ENCODE data around the gene SELPLG.

SELPLG gene

DNA sequence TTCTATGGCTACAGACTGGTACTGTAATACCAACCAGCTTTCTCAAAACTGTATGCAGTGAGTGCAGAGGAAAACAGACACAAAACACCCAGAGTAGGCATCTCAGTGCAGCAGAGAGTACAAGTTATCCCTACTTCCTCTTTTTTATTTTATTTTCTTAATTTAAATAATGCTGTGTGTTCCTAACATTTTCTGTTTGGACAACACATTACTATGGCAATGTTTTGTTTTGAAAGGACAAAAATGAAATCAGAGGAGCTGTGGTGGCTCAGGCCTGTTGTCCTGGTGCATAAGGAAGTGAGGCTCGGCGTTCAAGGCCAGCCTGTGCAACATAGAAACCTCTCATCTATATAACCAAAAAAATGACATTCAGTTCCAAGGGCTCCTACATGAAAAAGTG lies 33.7 kb upstream of the SELPLG start:
- peaks cover 10% of the 10 kb centered on the region for H3K4me1 ChIP-seq (ENCODE audit: insufficient read depth, low read length, poor library complexity, severe bottlenecking)
- H4K20me1 ChIP-seq (ENCODE audit: insufficient read depth, low read length, poor library complexity, severe bottlenecking), result peaks cover 4% of the 10 kb centered on the region
- H3K36me3 ChIP-seq (ENCODE audit: insufficient read depth, low read length), result peaks cover 10% of the 10 kb centered on the region; the same call in 1 of the 2 replicates
- no peak overlapping the region for H3K4me3 ChIP-seq (ENCODE audit: low read length, poor library complexity, severe bottlenecking)
- H3F3A ChIP-seq (ENCODE audit: low read depth), result no peaks in the 10 kb centered on the region
- H3K4me2 ChIP-seq (ENCODE audit: low read depth, low read length, poor library complexity, severe bottlenecking), result no peak overlapping the region
- no peaks in the 10 kb centered on the region for H3K27me3 ChIP-seq (ENCODE audit: insufficient read depth, low read length, poor library complexity, severe bottlenecking)
- H3K9me2 ChIP-seq (replicated peaks; ENCODE audit: low read depth, low read length), result no peaks in the 10 kb centered on the region
- H3K9ac ChIP-seq (ENCODE audit: low read depth, low read length, poor library complexity, severe bottlenecking), result no peak overlapping the region
- TF ChIP-seq EZH2phosphoT487 (IDR thresholded peaks at IDR 0.05; ENCODE audit: borderline replicate concordance), result no peak
- no peaks in the 10 kb centered on the region for H3K9me3 ChIP-seq (ENCODE audit: insufficient read depth, low read depth, low read length)
- peaks cover 73% of the 10 kb centered on the region for H3K79me2 ChIP-seq (ENCODE audit: insufficient read depth, low read length)
- H2AFZ ChIP-seq (ENCODE audit: low read length), result no peak overlapping the region

DNA sequence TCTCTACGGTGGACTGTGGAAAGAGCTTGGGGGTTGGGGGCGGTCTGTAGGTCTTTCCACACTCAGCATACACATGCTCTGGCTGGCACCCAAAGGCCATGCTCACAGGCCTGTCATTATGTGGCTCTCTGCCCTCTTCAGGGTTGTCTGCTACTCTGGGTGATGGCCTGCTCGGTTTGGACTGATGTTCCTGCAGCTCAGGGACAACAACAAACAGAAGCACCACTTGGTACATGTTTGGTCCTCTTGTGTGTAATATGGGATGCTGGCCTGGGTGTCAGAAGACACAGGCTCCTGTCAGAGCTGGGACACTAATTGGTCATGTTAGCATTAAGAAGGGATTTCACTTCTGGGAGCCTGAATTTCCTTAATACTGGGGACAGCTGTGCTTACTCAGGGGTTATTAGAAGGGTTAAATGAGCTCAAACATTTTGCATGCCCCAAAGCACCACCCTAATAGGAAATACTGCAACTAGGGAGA lies 32.7 kb upstream of the SELPLG start:
- Histone ChIP-seq H3K27me3 (ENCODE audit: insufficient read depth, low read length, poor library complexity, severe bottlenecking) (no peaks in the 10 kb centered on the region), H3K4me1 (ENCODE audit: insufficient read depth, low read length, poor library complexity, severe bottlenecking) (peaks cover 10% of the 10 kb centered on the region), H2AFZ (ENCODE audit: low read length) (no peak overlapping the region), H3K9me3 (ENCODE audit: insufficient read depth, low read depth, low read length) (no peaks in the 10 kb centered on the region), H3K36me3 (ENCODE audit: insufficient read depth, low read length) (peaks cover 11% of the 10 kb centered on the region; the same call in 1 of the 2 replicates), H3K9ac (ENCODE audit: low read depth, low read length, poor library complexity, severe bottlenecking) (no peak overlapping the region), H3K4me2 (ENCODE audit: low read depth, low read length, poor library complexity, severe bottlenecking) (no peak overlapping the region), H4K20me1 (ENCODE audit: insufficient read depth, low read length, poor library complexity, severe bottlenecking) (peaks cover 4% of the 10 kb centered on the region), H3K79me2 (ENCODE audit: insufficient read depth, low read length) (peaks cover 72% of the 10 kb centered on the region), H3K9me2 (replicated peaks; ENCODE audit: low read depth, low read length) (no peaks in the 10 kb centered on the region), H3K4me3 (ENCODE audit: low read length, poor library complexity, severe bottlenecking) (no peak overlapping the region), H3F3A (ENCODE audit: low read depth) (no peaks in the 10 kb centered on the region)
- no peak for TF ChIP-seq EZH2phosphoT487 (IDR thresholded peaks at IDR 0.05; ENCODE audit: borderline replicate concordance)
- TF ChIP-seq, protein P1, sequence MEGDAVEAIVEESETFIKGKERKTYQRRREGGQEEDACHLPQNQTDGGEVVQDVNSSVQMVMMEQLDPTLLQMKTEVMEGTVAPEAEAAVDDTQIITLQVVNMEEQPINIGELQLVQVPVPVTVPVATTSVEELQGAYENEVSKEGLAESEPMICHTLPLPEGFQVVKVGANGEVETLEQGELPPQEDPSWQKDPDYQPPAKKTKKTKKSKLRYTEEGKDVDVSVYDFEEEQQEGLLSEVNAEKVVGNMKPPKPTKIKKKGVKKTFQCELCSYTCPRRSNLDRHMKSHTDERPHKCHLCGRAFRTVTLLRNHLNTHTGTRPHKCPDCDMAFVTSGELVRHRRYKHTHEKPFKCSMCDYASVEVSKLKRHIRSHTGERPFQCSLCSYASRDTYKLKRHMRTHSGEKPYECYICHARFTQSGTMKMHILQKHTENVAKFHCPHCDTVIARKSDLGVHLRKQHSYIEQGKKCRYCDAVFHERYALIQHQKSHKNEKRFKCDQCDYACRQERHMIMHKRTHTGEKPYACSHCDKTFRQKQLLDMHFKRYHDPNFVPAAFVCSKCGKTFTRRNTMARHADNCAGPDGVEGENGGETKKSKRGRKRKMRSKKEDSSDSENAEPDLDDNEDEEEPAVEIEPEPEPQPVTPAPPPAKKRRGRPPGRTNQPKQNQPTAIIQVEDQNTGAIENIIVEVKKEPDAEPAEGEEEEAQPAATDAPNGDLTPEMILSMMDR (conservative IDR thresholded peaks at IDR 0.05; ENCODE audit: low read length), result no peak

- TF ChIP-seq EZH2phosphoT487 (IDR thresholded peaks at IDR 0.05; ENCODE audit: borderline replicate concordance), result no peak
- TF ChIP-seq, protein P1 (conservative IDR thresholded peaks at IDR 0.05; ENCODE audit: low read length), result no peak
- Histone ChIP-seq H3K4me1 (ENCODE audit: insufficient read depth, low read length, poor library complexity, severe bottlenecking) (peaks cover 10% of the 10 kb centered on the region), H3K4me2 (ENCODE audit: low read depth, low read length, poor library complexity, severe bottlenecking) (no peak overlapping the region)
These were observed 32.0 kb upstream of the SELPLG start for GRCh38 chr12:108665608-108666202.

More at GRCh38 chr12:108665608-108666202, 32.0 kb upstream of the SELPLG start:
- peaks cover 4% of the 10 kb centered on the region for H4K20me1 ChIP-seq (ENCODE audit: insufficient read depth, low read length, poor library complexity, severe bottlenecking)
- H3K9me3 ChIP-seq (ENCODE audit: insufficient read depth, low read depth, low read length), result no peaks in the 10 kb centered on the region
- H3K36me3 ChIP-seq (ENCODE audit: insufficient read depth, low read length), result peaks cover 16% of the 10 kb centered on the region; the same call in 1 of the 2 replicates
- H3K27me3 ChIP-seq (ENCODE audit: insufficient read depth, low read length, poor library complexity, severe bottlenecking), result no peaks in the 10 kb centered on the region
- no peak overlapping the region for H2AFZ ChIP-seq (ENCODE audit: low read length)
- no peak overlapping the region for H3K4me3 ChIP-seq (ENCODE audit: low read length, poor library complexity, severe bottlenecking)
- no peaks in the 10 kb centered on the region for H3F3A ChIP-seq (ENCODE audit: low read depth)
- H3K9me2 ChIP-seq (replicated peaks; ENCODE audit: low read depth, low read length), result no peaks in the 10 kb centered on the region
- H3K9ac ChIP-seq (ENCODE audit: low read depth, low read length, poor library complexity, severe bottlenecking), result no peak overlapping the region
- peaks cover 68% of the 10 kb centered on the region for H3K79me2 ChIP-seq (ENCODE audit: insufficient read depth, low read length)
